Body of pancreas (tissue), 4 donors: ENCODE measurements around the gene VWA8. TPM values are rescaled to one million over a fixed set of nuclear protein-coding genes. Genes with fewer than 3 reads are reported as not detected.

Experiments used
- ATAC-seq: fragments of 150-250 bp; one replicate; pipeline ENCODE4 v1.9.1; 2016
- DNase-seq, 4 donors: peaks; one replicate each; pipeline ENCODE4 v3.0.0-alpha.2; 2019
- H3K27ac ChIP-seq, 4 donors: fragments of 200-600 bp; sonication (generic); 1 replicate in 3 of 4; 2 replicates in 1 of 4; pipeline versions ENCODE4 v1.5.1 to v1.6.1; 2016 to 2019; ENCODE audit warnings: mild to moderate bottlenecking in 1 of 4, mixed read lengths in 1 of 4, moderate library complexity in 1 of 4
- H3K27me3 ChIP-seq, 2 donors: fragments of 200-600 bp; sonication (generic); one replicate each; pipeline ENCODE4 v1.6.0; 2016; ENCODE audit warnings: mild to moderate bottlenecking in 1 of 2
- H3K36me3 ChIP-seq, 2 donors: fragments of 200-600 bp; sonication (generic); replicated peaks in 1 of 2; 2 replicates each; pipeline ENCODE4 v1.5.1; 2016; ENCODE audit warnings: low read depth in 2 of 2; ENCODE audit not compliant: insufficient read depth in 1 of 2
- H3K4me1 ChIP-seq: fragments of 200-600 bp; sonication (generic); one replicate; pipeline ENCODE4 v1.6.0; 2016
- H3K4me3 ChIP-seq, 2 donors: fragments of 200-600 bp; sonication (generic); 1 replicate in 1 of 2; 2 replicates in 1 of 2; pipeline ENCODE4 v1.5.1; 2016 to 2019
- H3K9me3 ChIP-seq, 3 donors: fragments of 200-600 bp; sonication (generic); 1 replicate in 2 of 3; 2 replicates in 1 of 3; pipeline ENCODE4 v1.5.1; 2016
- CTCF ChIP-seq, 7 experiments: fragments of 450-650 bp in 4 of 7; fragments of 200-600 bp in 3 of 7; sonication (generic) in 3 of 7; IDR thresholded peaks; one replicate each; pipeline ENCODE4 v1.5.1; 2016 to 2019; ENCODE audit warnings: antibody characterized with exemption in 7 of 7
- POLR2A ChIP-seq, 3 donors: fragments of 450-650 bp; IDR thresholded peaks; one replicate each; pipeline ENCODE4 v1.6.1; 2016; ENCODE audit warnings: antibody characterized with exemption in 3 of 3, mild to moderate bottlenecking in 2 of 3
- WGBS, 2 donors: methylation state at CpG; one replicate each; pipeline ENCODE4 v1.1.5; 2017; 5-methylcytosine and 5-hydroxymethylcytosine counted together
- intact Hi-C: fragments of 100-400 bp; cut with DNase I; formaldehyde crosslinking; loops from one replicate; pipeline ENCODE4 v1.15.1; 2023
- total RNA-seq, 2 donors: library from RNA; depleted of rRNA; stranded (reverse); fragments of >200 nt; gene quantifications; one replicate each; pipeline ENCODE4 v1.1.0, GENCODE V29; 2016

Gene VWA8
- total RNA-seq, 2 donors from 2014 or later: 15.8 to 29.3 TPM

- WGBS, 2 donors: 70 to 73% methylated on average over 4 of the region's 4 CpGs
- Histone ChIP-seq H3K36me3 (no peaks in the 10 kb centered on the region), H3K4me3 (no peak overlapping the region), H3K27ac (no peak overlapping the region), H3K27me3 (no peaks in the 10 kb centered on the region), H3K4me1 (no peaks in the 10 kb centered on the region), H3K9me3 (no peaks in the 10 kb centered on the region)
- no peak for ATAC-seq
- intact Hi-C loops: no loop called here
- no peak for DNase-seq
- TF ChIP-seq CTCF (IDR thresholded peaks at IDR 0.05) (no peak), POLR2A (IDR thresholded peaks at IDR 0.05) (no peak)
These were observed 21.2 kb upstream of the VWA8 start for GRCh38 chr13:41981951-41982715.

- Histone ChIP-seq H3K9me3 (no peaks in the 10 kb centered on the region), H3K27ac (no peak overlapping the region), H3K27me3 (no peaks in the 10 kb centered on the region), H3K36me3 (no peaks in the 10 kb centered on the region), H3K4me1 (no peaks in the 10 kb centered on the region), H3K4me3 (no peak overlapping the region)
- DNase-seq: no peak
- TF ChIP-seq POLR2A (IDR thresholded peaks at IDR 0.05) (no peak), CTCF (IDR thresholded peaks at IDR 0.05) (no peak)
- intact Hi-C loops: no loop called here
- ATAC-seq: no peak
- 64% methylated on average over 1 of the region's 1 CpG for WGBS, 2 donors
These were observed 17.1 kb upstream of the VWA8 start for GRCh38 chr13:41978007-41978406.

GRCh38 chr13:41976476-41976875 is 15.6 kb upstream of the VWA8 start:
- WGBS, 2 donors: 57 to 69% methylated on average over 3 of the region's 3 CpGs
- H3K4me1 ChIP-seq: no peaks in the 10 kb centered on the region
- no peak overlapping the region for H3K27ac ChIP-seq
- no peak overlapping the region for H3K4me3 ChIP-seq
- no peaks in the 10 kb centered on the region for H3K36me3 ChIP-seq
- DNase-seq: no peak
- no peak for TF ChIP-seq CTCF (IDR thresholded peaks at IDR 0.05)
- TF ChIP-seq POLR2A (IDR thresholded peaks at IDR 0.05): no peak
- no peak for ATAC-seq
- H3K27me3 ChIP-seq: no peaks in the 10 kb centered on the region
- intact Hi-C loops: no loop called here
- no peaks in the 10 kb centered on the region for H3K9me3 ChIP-seq

GRCh38 chr13:41974262-41974900 is 13.5 kb upstream of the VWA8 start:
- DNase-seq: no peak

More at GRCh38 chr13:41974262-41974900, 13.5 kb upstream of the VWA8 start:
- no peaks in the 10 kb centered on the region for H3K4me1 ChIP-seq
- WGBS, 2 donors: 81 to 84% methylated on average over 11 of the region's 11 CpGs
- intact Hi-C loops: no loop called here
- no peak overlapping the region for H3K27ac ChIP-seq
- H3K27me3 ChIP-seq: no peaks in the 10 kb centered on the region
- H3K4me3 ChIP-seq: no peak overlapping the region
- TF ChIP-seq CTCF (IDR thresholded peaks at IDR 0.05): no peak
- TF ChIP-seq POLR2A (IDR thresholded peaks at IDR 0.05): no peak
- no peaks in the 10 kb centered on the region for H3K36me3 ChIP-seq
- no peaks in the 10 kb centered on the region for H3K9me3 ChIP-seq
- no peak for ATAC-seq
